Endothelial cell of umbilical vein (primary cell): ENCODE measurements around the gene PTPN23. TPM values are rescaled to one million over a fixed set of nuclear protein-coding genes. Genes with fewer than 3 reads are reported as not detected.

Experiments used
- BruUV-seq: library from RNA; stranded (reverse); fragments of 400-500 nt; replicated peaks from 2 replicates; lab custom pipeline; 2021; lab: Mats Ljungman, UMichigan
- CTCF ChIA-PET: fragments of 300-600, 350-600 bp; sonication (Branson Sonifier 250); formaldehyde crosslinking; loops from one replicate; lab custom pipeline; 2021; ENCODE audit warnings: antibody characterized with exemption, inconsistent platforms; lab: Charles Lee
- POLR2A ChIA-PET: fragments of 300-600, 350-600 bp; sonication (Branson Sonifier 250); formaldehyde crosslinking; loops from one replicate; lab custom pipeline; 2021; ENCODE audit warnings: antibody characterized with exemption, inconsistent platforms; lab: Charles Lee
- DNase-seq: peaks from one replicate; pipeline ENCODE4 v3.0.0-alpha.2; 2011; ENCODE audit warnings: low read depth, low spot score
- FAIRE-seq: peaks from 2 replicates; lab custom pipeline; 2011; peaks lifted over from hg19 to GRCh38; lab: Jason Lieb, UNC
- H2AFZ ChIP-seq: 2 replicates; pipeline ENCODE4 v1.6.0; 2012; ENCODE audit warnings: low read depth, low read length, control low read depth, inconsistent platforms
- H3K27ac ChIP-seq: 2 replicates; pipeline ENCODE4 v1.5.1; 2011; ENCODE audit warnings: low read depth, mild to moderate bottlenecking, control low read depth, low read length, moderate library complexity; ENCODE audit not compliant: insufficient read depth
- H3K27me3 ChIP-seq, 2 experiments: 2 replicates each; pipeline versions ENCODE4 v1.6.0 to v1.6.1; 2011; ENCODE audit warnings: low read length in 2 of 2, mixed read lengths in 1 of 2; ENCODE audit not compliant: control insufficient read depth in 2 of 2, insufficient read depth in 2 of 2
- H3K36me3 ChIP-seq, 2 experiments: 2 replicates in 1 of 2; 3 replicates in 1 of 2; pipeline ENCODE4 v1.5.1; 2011; ENCODE audit warnings: low read length in 2 of 2, mild to moderate bottlenecking in 1 of 2, moderate library complexity in 1 of 2; ENCODE audit not compliant: control insufficient read depth in 2 of 2, insufficient read depth in 2 of 2; ENCODE audit errors: extremely low read depth in 1 of 2
- H3K4me1 ChIP-seq: 3 replicates; pipeline ENCODE4 v1.5.1; 2011; ENCODE audit warnings: mild to moderate bottlenecking, low read length; ENCODE audit not compliant: control insufficient read depth, insufficient read depth; ENCODE audit errors: extremely low read depth
- H3K4me2 ChIP-seq: 2 replicates; pipeline ENCODE4 v1.6.1; 2011; ENCODE audit warnings: low read length, control low read depth, mixed read lengths; ENCODE audit not compliant: insufficient read depth
- H3K4me3 ChIP-seq, 3 experiments: fragments of 200-600 bp in 1 of 3; sonication (generic), shearing (Covaris generic) in 1 of 3; replicated peaks in 1 of 3; 2 replicates each; pipeline ENCODE4 v1.5.1; 2011 to 2016; ENCODE audit warnings: control low read depth in 3 of 3, low read length in 3 of 3, mild to moderate bottlenecking in 2 of 3, inconsistent platforms in 1 of 3, low read depth in 1 of 3, moderate library complexity in 1 of 3; ENCODE audit not compliant: insufficient read depth in 1 of 3
- H3K79me2 ChIP-seq: 2 replicates; pipeline ENCODE4 v1.6.0; 2012; ENCODE audit warnings: low read length, inconsistent platforms; ENCODE audit not compliant: control insufficient read depth, insufficient read depth
- H3K9ac ChIP-seq: replicated peaks from 2 replicates; pipeline ENCODE3; 2011; ENCODE audit warnings: low read length, control low read depth; ENCODE audit not compliant: insufficient read depth; ENCODE audit errors: extremely low read depth
- H3K9me1 ChIP-seq: replicated peaks from 3 replicates; pipeline ENCODE4 v1.6.0; 2011; ENCODE audit warnings: mild to moderate bottlenecking, low read length; ENCODE audit not compliant: control insufficient read depth, insufficient read depth; ENCODE audit errors: extremely low read depth
- H3K9me3 ChIP-seq: replicated peaks from 2 replicates; pipeline ENCODE4 v1.5.1; 2012; ENCODE audit warnings: low read length, inconsistent platforms; ENCODE audit not compliant: control insufficient read depth, insufficient read depth
- H4K20me1 ChIP-seq: replicated peaks from 2 replicates; pipeline ENCODE3; 2011; ENCODE audit warnings: mild to moderate bottlenecking, low read length; ENCODE audit not compliant: control insufficient read depth, insufficient read depth; ENCODE audit errors: extremely low read depth
- CTCF ChIP-seq, 2 donors: IDR thresholded peaks; 1 replicate in 1 of 2; 2 replicates in 1 of 2; pipeline ENCODE4 v1.5.1; 2011; ENCODE audit warnings: low read length in 2 of 2, mild to moderate bottlenecking in 2 of 2, moderate library complexity in 2 of 2, control low read depth in 1 of 2, inconsistent platforms in 1 of 2, low read depth in 1 of 2; ENCODE audit not compliant: insufficient read depth in 1 of 2; ENCODE audit errors: extremely low read depth in 1 of 2
- EZH2 ChIP-seq: IDR thresholded peaks from 2 replicates; pipeline ENCODE4 v1.6.1; 2012; ENCODE audit warnings: borderline replicate concordance, low read depth, mild to moderate bottlenecking, moderate library complexity, low read length, inconsistent platforms; ENCODE audit not compliant: severe bottlenecking
- FOS ChIP-seq: IDR thresholded peaks from 2 replicates; pipeline ENCODE4 v1.6.1; 2011; ENCODE audit warnings: mild to moderate bottlenecking, low read length, moderate library complexity, borderline replicate concordance; ENCODE audit not compliant: insufficient read depth
- GATA2 ChIP-seq: IDR thresholded peaks from 2 replicates; pipeline ENCODE4 v1.7.0; 2011; ENCODE audit warnings: low read depth, mild to moderate bottlenecking, moderate library complexity, mixed read lengths, low read length; ENCODE audit not compliant: insufficient read length, insufficient read depth
- JUN ChIP-seq: IDR thresholded peaks from 2 replicates; pipeline ENCODE4 v1.6.1; 2011; ENCODE audit warnings: borderline replicate concordance, low read depth; ENCODE audit not compliant: insufficient read length, insufficient read depth
- MAX ChIP-seq: IDR thresholded peaks from 2 replicates; pipeline ENCODE4 v1.6.1; 2011; ENCODE audit not compliant: insufficient read depth, insufficient read length
- MYC ChIP-seq: IDR thresholded peaks from one replicate; pipeline ENCODE4 v1.6.1; 2011; ENCODE audit warnings: mild to moderate bottlenecking, low read depth, low read length
- POLR2A ChIP-seq: IDR thresholded peaks from 2 replicates; pipeline ENCODE4 v1.6.1; 2012; ENCODE audit warnings: low read depth, mild to moderate bottlenecking, control low read depth, low read length
- POLR2AphosphoS5 ChIP-seq: IDR thresholded peaks from 2 replicates; pipeline ENCODE4 v1.6.1; 2012; ENCODE audit warnings: low read depth, mild to moderate bottlenecking, control low read depth, low read length, moderate library complexity; ENCODE audit not compliant: insufficient read depth
- dilution Hi-C: fragments of 300-500 bp; cut with MboI; formaldehyde crosslinking; loops from one replicate; pipeline ENCODE4 v1.15.0; 2019; ENCODE audit warnings: low sequenced_read_pairs; ENCODE audit not compliant: extremely low pct_ligation_motif_present
- intact Hi-C: fragments of 100-400 bp; cut with micrococcal nuclease; formaldehyde crosslinking; loops from one replicate; pipeline ENCODE4 v1.10.0; 2022
- polyA plus RNA-seq, 4 experiments: library from polyadenylated mRNA; depleted of rRNA in 3 of 4; stranded (reverse) in 3 of 4; unstranded in 1 of 4; fragments of >200 nt; gene quantifications; 2 replicates each; pipeline versions ENCODE4 v1.2.1 to v1.2.3, GENCODE V29; 2011 to 2012; ENCODE audit warnings: missing spikeins in 1 of 4
- total RNA-seq: library from RNA; stranded (reverse); gene quantifications from 2 replicates; pipeline ENCODE4 v1.2.3, GENCODE V29; 2021

The PTPN23 gene
- total and polyA plus RNA-seq, 2 donors (not counting 3 experiments of a cell fraction or from before 2014, with no cell fraction given), result 8.5 to 63.5 TPM

- Histone ChIP-seq H3K9me3 (no peaks in the 10 kb centered on the region), H3K4me1 (peaks cover 20% of the 10 kb centered on the region), H3K9ac (no peak overlapping the region), H3K79me2 (peaks cover 26% of the 10 kb centered on the region), H3K27ac (no peak overlapping the region), H3K9me1 (no peaks in the 10 kb centered on the region), H2AFZ (no peak overlapping the region), H3K4me2 (no peak overlapping the region), H3K4me3 (no peak overlapping the region), H3K36me3 (peaks cover 0 to 7% of the 10 kb centered on the region in 2 experiments), H3K27me3 (no peaks in the 10 kb centered on the region), H4K20me1 (no peaks in the 10 kb centered on the region)
- DNase-seq (peak; percentile 65), FAIRE-seq (peak; percentile 12)
- ChIA-PET CTCF (no interaction called here), POLR2A (no interaction called here)
- dilution Hi-C loops (no loop called here), intact Hi-C loops (no loop called here)
- TF ChIP-seq EZH2 (no peak), POLR2AphosphoS5 (no peak), JUN (no peak)
- BruUV-seq, result no TSS peak
These were observed 17.4 kb downstream of the PTPN23 start for GRCh38 chr3:47398228-47398627.

DNA sequence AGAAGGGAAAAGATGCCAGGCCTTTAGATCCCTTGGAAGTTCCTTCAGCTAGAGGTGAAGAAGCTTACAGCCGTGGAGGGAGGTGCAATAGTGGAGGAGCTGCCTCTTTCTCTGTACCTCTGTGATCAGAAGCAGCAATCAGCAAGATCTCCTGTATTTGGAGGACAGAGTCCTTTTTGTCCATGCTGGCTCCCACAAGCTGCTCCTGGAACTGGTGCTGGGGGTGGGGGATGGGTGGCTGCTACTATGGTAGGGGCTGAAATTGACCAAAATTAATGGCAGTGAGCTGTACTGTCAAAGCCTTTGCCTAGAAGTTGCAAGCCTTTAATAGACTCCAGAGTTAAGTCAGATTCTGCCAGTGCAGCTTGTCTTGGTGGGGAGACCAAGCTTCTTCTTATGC lies 18.2 kb downstream of the PTPN23 start:
- peaks cover 24% of the 10 kb centered on the region for H3K79me2 ChIP-seq
- H3K9me1 ChIP-seq, result no peaks in the 10 kb centered on the region
- FAIRE-seq (peak; percentile 28), DNase-seq (no peak)
- CTCF ChIA-PET, result interaction anchor here (1.2 to 1.4 kb wide), 2 partner anchors 22 to 23 kb away, joined by 3 read pairs; no protein-coding TSS in a partner anchor
- H3K4me2 ChIP-seq, result no peak overlapping the region
- peaks cover 0 to 7% of the 10 kb centered on the region in 2 experiments for H3K36me3 ChIP-seq
- no peak overlapping the region for H3K4me3 ChIP-seq
- H4K20me1 ChIP-seq, result no peaks in the 10 kb centered on the region
- dilution Hi-C loops (no loop called here), intact Hi-C loops (no loop called here)
- no peak overlapping the region for H2AFZ ChIP-seq
- H3K27ac ChIP-seq, result no peak overlapping the region
- TF ChIP-seq MAX (no peak), JUN (no peak), EZH2 (no peak), GATA2 (no peak), MYC (no peak), CTCF (IDR thresholded peaks at IDR 0.05; ENCODE audit: extremely low read depth in 1 of 2, insufficient read depth in 1 of 2, low read depth in 1 of 2, low read length in 2 of 2) (no peak), FOS (no peak), POLR2A (no peak), POLR2AphosphoS5 (no peak)
- no peaks in the 10 kb centered on the region for H3K9me3 ChIP-seq
- POLR2A ChIA-PET, result no interaction called here
- peaks cover 12% of the 10 kb centered on the region for H3K4me1 ChIP-seq
- H3K9ac ChIP-seq, result no peak overlapping the region
- H3K27me3 ChIP-seq, result no peaks in the 10 kb centered on the region
- no TSS peak for BruUV-seq
